ENCODE measurements around the gene PAX9.

PAX9 gene

DNA sequence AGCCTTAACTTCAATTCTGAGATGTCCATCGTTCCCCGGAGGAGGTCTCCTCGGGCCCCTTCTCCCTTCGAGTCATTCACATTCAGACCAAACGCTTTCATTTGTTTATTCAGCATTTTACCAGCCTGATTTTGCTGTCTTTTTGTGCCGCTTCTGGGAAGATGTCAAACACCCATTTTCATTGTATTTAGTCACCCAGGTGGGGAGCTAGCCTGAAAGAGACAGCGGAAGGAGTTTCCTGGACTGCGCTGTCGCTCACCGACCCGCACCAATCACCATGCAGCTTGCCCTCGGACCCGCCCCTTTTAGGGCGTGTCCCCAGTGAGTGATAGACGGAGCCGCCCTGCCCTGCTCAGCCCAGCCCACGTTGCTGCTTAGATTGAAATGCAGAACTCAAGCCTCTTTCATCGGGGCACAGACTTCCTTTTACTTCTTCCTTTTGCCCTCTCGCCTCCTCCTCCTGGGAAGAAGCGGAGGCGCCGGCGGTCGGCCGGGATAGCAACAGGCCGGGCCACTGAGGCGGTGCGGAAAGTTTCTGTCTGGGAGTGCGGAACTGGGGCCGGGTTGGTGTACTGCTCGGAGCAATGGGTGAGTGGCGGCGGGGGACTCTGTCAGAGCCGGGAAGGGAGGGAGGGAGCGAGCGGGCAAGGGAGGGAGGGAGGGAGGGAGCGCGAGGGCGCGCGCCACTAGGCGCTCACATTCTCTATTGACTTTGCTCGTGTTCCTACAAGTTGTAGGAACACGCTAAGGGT, at the start of gene PAX9:
Gene PAX9, plus strand, starts transcription at position 355 of the 752 bp plus-strand sequence. Its CDS starts 230 bp downstream, at position 585.
- no peak for DNase-seq (ENCODE audit: low read depth in 2 of 2)

DNA sequence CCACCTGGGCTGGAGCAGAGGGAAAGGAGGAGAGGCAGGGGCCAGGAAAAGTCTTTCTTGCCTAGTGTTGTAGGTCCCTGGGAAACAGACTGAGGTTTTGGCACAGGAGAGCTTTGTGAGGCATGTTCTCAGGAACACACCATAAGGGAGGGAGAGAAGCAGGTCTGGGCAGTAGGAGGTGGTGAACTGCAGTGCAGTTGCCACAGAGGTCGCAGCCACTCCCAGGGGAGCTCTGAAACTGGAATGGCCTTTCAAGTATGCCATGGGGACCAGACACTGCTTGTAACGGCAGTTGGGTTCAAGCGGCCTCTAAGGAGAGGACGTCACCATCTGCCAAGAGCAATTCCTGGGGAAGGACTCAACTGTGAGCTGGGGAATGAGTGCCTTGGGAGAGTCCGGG, 43.8 kb upstream of the PAX9 start:
- no peak for DNase-seq (ENCODE audit: low read depth in 2 of 2)

DNA sequence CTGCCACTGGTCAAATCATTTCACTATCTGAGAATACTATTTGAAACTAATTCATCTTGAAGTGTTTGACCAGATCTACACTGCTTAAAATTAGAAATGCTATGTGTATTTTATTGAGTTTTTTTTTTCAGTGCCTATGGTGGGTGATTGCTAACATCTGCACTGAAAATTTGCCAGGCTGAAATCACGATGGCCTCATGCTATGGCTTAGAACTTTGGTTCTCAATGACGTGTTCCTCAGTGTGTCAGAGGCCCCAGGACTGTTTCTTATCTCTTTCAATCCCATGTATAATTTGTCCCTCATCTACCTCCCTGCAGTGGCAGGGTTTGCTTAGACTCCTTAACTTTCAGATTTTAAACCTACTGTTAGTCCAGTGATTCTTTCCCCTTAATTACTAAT, 43.0 kb upstream of the PAX9 start:
- DNase-seq (ENCODE audit: low read depth in 2 of 2): no peak

DNA sequence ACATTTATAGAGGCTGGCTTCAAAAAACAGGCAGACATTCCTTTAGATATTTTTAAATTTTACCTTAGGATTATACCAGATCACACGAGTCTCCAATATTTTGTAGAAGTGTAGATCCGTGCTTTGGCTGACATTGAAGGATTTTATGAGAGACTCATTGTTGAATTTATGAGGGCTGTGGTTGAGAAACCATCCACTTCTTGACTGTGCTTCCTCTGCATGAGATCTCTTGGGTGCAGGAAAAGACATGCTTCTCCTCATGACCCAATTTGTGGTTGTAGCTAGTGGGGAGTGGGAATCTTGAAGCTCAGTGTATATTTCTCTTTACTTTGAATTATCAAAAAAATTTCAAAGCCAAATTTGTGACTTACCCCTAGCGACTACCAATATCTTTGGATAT, 42.5 kb upstream of the PAX9 start:
- no peak for DNase-seq (ENCODE audit: low read depth in 2 of 2)

DNA sequence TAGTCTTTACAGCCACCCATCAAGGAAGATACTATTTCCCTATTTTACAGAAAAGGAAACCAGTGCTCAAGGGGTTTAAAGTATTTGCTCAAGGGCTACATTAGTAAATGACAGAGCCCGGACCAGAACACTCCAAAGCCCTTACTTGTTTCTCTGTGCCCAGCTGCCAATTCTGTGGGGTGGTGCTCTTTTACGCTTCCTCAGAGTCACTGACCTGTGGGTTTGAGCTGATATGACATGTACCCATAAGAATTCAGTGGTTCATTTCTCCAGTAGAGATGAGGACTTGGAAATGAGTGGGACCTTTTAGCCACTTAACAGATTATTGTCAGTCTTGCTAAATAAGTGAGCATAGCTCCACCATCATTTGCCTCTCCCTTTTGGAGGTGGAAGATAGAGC, 41.8 kb upstream of the PAX9 start:
- DNase-seq (ENCODE audit: low read depth in 2 of 2): no peak

DNA sequence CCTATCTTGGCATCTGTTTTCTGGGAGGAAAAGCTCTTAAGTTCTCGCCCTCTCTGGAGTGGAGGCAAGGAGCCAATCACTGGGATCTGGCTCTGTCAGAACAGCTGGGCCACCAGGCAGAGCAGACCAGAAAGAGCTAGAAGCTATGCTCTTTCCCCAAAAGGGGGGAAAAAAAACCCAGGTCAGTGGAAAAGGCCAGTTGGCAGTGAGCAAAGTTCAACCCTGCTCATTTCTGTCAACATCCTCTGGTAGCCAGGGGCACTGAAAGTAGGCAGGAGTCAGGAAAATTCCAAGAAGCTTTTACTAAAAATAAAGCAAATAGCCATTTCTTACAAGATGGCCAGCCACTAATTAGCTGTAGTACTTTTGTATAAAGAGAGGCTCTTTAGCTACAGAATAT, 36.6 kb upstream of the PAX9 start:
- no peak for DNase-seq (ENCODE audit: low read depth in 2 of 2)

DNA sequence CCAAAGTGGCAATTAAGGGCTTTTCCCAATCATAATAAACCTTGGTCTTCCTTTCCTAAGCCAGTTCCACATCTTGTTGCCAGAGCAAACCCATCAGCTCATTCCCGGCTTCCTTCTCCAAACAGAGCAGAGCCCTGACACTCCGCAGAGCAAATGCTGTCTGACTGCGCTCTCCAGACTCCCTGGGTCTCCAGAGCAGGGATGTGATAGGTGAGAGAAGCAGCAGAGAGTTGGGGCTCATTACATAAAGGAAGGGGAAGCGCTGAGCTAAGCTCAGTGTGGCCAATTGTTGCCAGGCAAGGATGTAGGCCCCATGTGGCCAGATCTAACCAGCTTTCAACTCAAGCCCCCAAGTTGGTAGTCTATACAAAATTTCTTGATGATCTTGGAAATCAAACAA, 36.2 kb upstream of the PAX9 start:
- no peak for DNase-seq (ENCODE audit: low read depth in 2 of 2)

DNA sequence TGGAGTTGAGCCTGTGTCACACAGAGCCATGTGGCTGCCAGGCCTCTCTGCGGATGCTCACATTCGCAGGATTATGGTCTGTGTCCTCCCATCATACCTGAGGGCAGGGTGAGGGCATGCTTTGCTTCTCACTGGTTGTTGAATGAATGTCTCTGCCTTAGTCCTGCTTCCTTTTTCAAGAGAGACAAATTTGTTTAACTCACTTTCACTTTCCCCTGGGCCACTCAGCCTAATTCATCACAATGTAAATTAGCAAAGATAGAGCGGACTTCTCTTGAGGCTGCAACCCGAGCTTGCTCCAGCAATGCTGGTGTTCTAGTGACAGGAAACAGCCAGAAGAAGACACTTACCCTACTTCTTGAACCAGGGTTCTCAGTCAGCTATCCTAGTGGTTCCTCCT, 35.5 kb upstream of the PAX9 start:
- no peak for DNase-seq (ENCODE audit: low read depth in 2 of 2)

DNA sequence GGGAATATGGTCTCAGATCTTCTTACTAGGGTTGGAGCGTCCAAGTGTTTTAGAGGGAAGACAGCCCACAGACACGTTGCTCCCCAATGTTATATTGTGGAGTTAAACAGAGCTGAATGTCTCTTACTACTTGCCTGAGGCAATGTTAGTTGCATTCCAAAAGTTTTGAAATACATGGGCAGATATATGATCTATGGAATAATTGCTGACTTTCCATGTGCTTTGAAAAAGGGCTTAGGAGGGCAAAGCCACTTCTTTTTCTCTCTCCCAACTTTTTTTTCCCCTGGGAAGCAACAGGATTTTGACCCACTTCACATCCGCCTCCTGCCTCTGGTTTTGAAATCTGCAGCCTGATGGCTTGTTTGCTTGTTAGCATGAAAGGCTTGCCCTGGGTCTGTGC, 33.7 kb upstream of the PAX9 start:
- DNase-seq (ENCODE audit: low read depth in 2 of 2): no peak

DNA sequence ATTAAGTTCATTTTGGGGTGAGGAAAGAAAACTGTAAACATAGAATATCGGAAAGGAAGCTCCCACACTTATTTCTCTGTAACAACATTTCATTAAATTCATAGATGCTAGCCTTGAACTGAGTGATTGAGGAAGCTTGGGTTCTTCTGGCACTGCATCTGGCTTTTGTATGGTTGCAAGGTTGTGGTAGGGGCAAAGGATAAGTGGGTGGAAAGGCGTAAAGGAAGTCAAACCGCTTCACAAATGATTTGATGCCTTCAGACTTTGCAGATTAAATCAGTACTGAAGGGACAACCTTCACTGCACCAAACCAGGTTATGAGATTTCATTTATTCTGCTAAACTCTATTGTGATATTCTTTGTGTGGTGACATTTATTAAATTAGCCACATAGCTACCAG, 28.1 kb upstream of the PAX9 start:
- no peak for DNase-seq (ENCODE audit: low read depth in 2 of 2)

DNA sequence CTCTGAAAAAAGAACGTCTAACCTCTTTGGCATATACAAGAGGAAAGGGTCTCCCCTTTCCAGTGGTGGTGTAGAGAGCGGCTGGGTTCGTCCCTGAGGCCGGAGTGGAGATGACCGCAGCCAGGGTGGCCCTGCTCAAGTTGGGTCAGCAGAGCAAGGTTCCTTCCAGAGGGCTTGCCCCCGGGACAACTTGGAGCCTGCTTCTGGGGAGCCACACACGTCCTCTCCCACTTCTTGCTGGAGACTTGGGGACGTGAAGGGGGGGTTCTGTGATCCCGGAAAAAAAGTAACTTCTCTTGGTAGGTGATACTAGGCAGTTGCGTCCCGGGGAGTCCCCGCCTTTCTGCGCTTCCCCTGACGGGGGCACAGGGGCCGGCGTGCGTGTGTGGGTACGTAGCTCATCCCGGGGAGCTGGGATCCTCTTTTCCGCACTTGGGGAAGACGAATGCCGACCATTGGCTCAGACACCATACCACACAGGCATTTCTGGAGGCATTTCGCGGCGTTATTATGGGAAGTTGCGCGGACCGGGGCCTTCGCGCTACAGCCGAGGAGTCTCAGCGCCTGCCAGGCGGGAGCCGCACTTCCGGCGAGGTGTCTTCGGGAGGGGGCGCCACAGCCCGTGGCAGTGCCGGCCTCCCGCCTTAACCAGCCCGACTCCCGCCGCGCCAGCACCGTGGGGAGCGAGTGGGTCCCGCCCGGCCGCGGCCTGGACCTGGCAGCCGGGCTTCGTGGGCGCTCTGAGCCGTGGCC, 14.8 kb upstream of the PAX9 start:
- DNase-seq (ENCODE audit: low read depth in 2 of 2): no peak

DNA sequence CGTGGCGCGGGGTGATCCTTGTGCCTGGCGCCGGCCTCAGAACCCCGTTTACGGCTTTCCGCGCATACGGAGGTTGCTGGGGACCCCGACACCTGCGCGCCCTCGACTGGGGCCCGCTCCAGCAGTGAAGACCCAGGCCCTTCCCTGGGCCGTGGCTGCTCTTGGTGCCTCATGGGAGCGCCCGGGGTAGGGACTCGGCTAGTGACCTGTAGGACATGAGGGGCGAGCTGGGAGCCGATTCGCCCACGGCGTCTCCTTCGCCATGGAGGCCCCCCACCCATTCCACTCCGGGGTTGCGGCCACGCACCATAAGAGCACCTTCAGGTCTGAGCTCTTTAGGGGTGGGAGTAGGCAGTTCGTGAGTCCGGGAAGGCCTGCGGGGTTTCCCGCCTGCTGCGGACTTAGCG, 14.2 kb upstream of the PAX9 start:
- DNase-seq (ENCODE audit: low read depth in 2 of 2): no peak

DNA sequence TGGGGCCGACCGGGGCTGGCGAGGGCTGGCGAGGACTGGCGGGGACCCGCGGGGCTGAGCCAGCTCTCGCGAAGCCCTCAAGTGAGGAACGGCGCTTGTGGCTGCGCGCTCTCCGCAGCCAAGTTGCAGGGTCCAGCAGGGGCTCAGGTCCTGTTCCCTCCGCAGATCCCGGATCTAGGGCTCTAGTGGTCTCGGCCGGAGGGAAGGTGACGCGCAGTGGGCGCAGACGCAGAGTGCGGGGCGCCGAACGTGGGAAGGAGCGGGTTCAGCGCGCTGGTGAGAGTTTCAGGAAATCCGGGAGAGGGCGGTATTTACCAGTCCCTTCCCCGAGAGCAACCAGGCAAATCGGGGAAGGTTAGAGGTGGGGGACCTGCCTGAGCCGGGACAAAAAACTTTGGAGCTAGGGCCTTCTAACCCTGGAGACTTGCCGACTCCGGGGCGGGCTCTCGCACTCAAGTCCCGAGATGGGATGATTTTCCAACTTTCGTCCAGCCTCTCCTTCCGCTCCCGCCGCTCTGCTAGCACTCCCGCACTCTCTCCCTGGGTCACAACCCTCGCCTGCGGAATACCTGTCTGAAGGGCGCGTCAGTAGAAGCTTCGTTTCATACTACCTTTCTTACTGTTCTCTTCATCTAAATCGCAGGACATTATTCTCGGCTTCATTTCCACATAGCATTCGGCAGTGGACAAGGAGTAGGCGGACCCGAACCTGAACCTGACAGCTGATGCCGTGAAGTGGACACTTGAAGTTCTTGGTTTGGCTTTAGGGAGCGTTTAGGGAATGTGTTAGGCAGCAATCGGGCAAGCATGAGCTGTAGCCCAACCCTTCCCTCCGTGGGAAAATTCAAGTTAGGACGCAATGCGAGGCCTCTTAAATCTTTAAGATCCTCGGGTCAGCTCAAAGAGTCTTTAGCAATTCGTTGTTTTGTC, 13.6 kb upstream of the PAX9 start:
- no peak for DNase-seq (ENCODE audit: low read depth in 2 of 2)

DNA sequence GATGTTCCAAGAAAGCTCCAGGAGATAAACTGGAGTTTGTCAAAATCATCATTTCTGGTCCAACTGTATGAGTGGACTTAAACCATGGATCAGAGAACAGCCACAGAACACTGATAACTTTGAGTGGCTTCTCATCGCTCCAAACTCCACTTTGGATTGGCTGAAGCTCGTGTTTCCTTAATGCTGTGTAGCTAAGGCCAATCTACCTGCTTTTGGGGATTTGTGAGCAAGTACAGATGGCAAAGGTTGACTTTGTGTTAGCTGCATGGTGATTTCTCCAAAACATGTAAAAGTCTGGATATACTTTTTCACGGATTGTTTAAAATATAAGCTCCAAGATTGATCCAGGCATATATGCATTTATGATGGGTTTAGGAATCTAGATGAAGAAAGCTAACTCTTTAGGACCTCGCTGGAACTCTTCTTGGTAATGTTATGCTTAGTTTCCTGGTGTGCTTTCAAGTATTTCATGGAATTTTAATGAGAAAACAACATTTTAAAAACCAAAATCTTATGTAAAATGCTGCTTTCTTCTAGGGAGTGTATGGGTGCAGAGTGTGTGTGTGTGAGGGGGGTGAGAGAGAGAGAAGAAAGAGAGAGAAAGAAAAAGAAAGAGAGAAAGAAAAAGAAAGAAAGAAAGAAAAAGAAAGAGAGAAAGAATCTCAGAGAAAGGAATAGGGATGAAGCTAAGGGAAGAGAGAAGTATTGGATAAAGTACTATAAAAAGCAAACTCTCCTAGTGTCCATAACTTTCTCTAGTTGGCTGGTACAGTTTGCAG, 11.6 kb upstream of the PAX9 start:
- no peak for DNase-seq (ENCODE audit: low read depth in 2 of 2)

DNA sequence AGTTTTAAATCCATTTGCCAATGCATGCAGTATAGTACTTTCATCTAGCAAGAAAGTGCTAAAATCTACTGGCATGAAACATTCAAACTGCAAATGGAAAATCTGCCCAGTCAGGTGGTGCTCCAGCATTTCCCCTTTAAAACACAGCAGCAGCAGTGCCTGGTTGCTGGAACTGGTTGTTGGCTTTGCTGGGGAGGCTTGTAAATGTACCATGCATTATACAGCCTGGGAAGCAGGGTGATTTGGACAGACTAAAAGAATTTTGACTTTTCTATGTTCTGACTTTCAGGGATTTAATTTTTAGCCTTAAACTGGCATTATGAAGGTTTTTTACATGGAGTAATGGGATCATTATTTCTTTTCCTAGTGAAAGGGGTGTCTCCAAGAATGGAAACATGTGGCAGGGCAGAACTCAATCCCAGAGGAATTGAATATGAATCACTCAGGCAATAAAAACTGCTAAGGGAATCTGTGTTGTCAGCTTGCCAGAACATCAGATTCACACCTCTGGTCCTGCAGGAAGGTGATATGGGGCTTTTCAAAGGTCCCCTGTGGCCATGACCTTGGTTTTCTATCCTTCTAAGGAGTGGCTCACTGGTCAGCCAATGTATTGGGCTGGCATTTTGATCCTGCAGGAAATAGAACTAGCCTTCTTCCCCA, 9.0 kb upstream of the PAX9 start:
- DNase-seq (ENCODE audit: low read depth in 2 of 2): no peak

DNA sequence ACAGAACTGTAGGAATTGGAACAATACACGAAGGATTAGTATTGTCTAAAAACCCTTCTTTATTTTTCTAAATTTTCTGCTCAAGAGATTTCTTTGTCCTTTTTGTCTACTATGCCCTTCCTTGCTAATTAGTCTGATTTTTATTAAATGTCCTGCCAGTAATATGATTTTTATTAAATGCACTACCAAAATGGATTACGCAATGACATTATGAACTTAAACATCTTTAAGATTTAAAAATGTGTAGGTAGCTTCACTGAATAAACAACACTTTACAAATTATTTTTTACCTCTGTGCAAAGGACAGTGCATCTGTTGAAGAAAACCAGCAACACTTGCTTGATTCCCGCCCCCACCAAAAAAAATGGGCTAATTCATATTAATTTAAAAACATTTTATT, 8.2 kb upstream of the PAX9 start:
- DNase-seq (ENCODE audit: low read depth in 2 of 2): no peak

DNA sequence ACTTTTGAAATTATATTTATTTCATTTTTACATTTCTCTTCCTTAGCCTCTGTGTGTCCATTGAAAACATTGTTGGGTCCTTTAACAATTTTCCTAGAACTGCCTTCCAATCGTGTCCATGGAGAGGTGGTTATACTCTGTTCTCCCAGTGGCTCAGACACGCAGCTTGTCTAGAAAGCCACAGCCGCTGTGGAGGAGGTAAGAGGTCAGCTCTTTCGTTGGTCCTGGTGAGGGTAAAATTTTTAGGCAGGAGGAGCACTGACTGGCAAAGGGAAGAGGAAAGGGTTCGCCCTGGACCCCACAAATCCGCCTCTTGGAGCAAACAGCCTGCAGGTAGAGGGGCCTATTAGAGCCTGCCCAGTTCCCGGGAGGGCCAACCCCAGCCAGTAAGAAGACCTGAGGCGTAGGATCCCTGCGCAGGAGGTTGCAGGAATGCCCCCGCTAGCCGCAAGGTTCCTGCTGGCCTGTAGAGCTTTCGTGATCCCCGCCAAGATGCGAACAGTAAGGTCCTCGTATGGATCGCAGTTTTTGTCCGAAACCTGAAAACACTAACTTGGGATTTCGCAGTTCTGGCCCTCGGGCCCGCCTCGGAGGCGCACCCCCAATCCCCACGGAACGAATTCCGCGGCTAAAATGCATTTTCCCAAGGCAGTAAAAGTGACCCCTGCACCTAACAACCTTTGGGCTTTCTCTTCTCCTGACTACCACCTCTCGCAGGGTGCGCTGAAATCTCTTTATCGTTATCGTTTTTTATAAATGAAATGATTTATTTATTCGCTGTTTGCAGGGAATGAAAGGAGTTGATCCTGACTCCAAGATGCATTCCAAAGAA, 7.5 kb upstream of the PAX9 start:
- DNase-seq (ENCODE audit: low read depth in 2 of 2): no peak

DNA sequence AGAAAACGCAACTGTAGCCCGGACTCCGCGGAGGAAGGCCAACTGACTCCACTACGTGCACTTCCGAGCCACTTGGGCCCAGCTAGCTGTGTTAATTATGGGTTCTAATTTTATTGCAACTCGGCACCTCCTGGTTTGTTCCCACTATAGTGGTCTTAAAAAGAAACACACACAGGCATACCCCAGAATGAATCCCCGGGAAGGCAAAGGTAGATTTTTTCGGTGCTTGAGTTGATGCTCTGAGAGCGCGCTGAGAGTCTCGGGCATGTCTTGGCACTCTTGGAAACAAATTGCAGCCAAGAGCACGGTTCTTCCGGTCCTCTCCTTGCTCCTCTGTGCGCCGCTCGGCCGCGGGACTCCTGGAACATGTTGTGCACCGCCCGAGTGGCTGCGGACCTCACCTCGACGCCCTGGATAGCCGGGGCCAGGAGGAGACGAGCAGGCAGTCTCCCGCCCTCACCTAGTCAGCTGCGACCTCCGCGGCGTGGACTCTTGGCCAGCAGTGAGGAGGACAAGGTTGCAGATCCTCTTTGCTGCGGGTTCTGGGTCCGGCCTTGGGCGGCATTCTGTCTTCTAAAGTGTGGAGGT, 6.8 kb upstream of the PAX9 start:
- no peak for DNase-seq (ENCODE audit: low read depth in 2 of 2)

DNA sequence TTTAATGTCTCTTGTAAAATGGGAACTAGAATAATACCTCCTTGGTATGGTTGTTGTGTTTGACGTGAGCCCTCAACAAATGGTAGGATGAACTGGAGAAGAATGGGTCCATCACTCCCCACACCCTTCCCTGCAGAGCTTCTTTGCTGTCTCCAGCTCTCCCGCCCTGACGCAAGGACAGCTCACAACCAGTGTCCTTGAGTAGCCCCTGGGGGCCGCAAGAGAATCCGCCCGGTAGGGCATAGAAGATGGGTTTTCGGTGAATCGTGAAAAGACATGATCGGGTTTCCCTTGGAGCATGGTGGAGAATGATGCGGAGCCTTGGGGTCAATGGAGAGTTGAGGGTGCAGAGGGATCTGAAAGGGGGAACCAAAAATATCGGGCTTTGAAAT, 6.1 kb upstream of the PAX9 start:
- no peak for DNase-seq (ENCODE audit: low read depth in 2 of 2)

All from stimulated activated CD8-positive, alpha-beta memory T cell treated with anti-CD3 and anti-CD28 coated beads, Interleukin-2, amount 100 ng/mL, for 1 hour (primary cell).